HG03457 (cell line): ENCODE results near the gene GLRX.

Experiments
- ATAC-seq: cut with Tn5 transposase; IDR thresholded peaks from one replicate; pipeline ENCODE4 v1.9.1; 2021; ENCODE audit warnings: moderate number of reproducible peaks; ENCODE audit not compliant: unreplicated experiment

Gene GLRX

GRCh38 chr5:95822542-95823181 lies at the start of gene GLRX:
Gene GLRX (minus strand): TSS chr5:95822726. CDS start chr5:95822662, 64 bp downstream.
- ATAC-seq = peak; percentile 32

- no peak for ATAC-seq
Measured at GRCh38 chr5:95871146-95871806, 48.8 kb upstream of the GLRX start.

GRCh38 chr5:95870105-95870672 lies 47.7 kb upstream of the GLRX start:
- ATAC-seq = peak; percentile 52

GRCh38 chr5:95869173-95869855 lies 46.8 kb upstream of the GLRX start:
- peak; percentile 50 for ATAC-seq

GRCh38 chr5:95868136-95868535 lies 45.6 kb upstream of the GLRX start:
- no peak for ATAC-seq

- no peak for ATAC-seq
Measured at GRCh38 chr5:95866435-95867040, 44.0 kb upstream of the GLRX start.

- no peak for ATAC-seq
Measured at GRCh38 chr5:95864944-95865504, 42.5 kb upstream of the GLRX start.

- ATAC-seq = no peak
Measured at GRCh38 chr5:95864456-95864855, 41.9 kb upstream of the GLRX start.

GRCh38 chr5:95863383-95863757 lies 40.8 kb upstream of the GLRX start:
- no peak for ATAC-seq

GRCh38 chr5:95862671-95863382 lies 40.3 kb upstream of the GLRX start:
- no peak for ATAC-seq

GRCh38 chr5:95861864-95862561 lies 39.5 kb upstream of the GLRX start:
- ATAC-seq = no peak

- no peak for ATAC-seq
Measured at GRCh38 chr5:95861221-95861863, 38.8 kb upstream of the GLRX start.

GRCh38 chr5:95859661-95860060 lies 37.1 kb upstream of the GLRX start:
- ATAC-seq = no peak

GRCh38 chr5:95858661-95859595 lies 36.4 kb upstream of the GLRX start:
- ATAC-seq = peak; percentile 79

- no peak for ATAC-seq
Measured at GRCh38 chr5:95858023-95858461, 35.5 kb upstream of the GLRX start.

- no peak for ATAC-seq
Measured at GRCh38 chr5:95857185-95857945, 34.8 kb upstream of the GLRX start.

GRCh38 chr5:95856501-95856981 lies 34.0 kb upstream of the GLRX start:
- no peak for ATAC-seq
